Heart left ventricle (tissue), 13 donors: ENCODE measurements around the gene AKT2.

Source experiments
- POLR2A ChIP-seq, 2 donors: fragments of 450-650 bp; IDR thresholded peaks; one replicate each; pipeline ENCODE4 v1.6.1; 2017; ENCODE audit warnings: antibody characterized with exemption in 2 of 2, mild to moderate bottlenecking in 2 of 2, moderate library complexity in 2 of 2
- TF ChIP-seq, protein P1 (sequence below), 12 donors: fragments of 200-600 bp; sonication (generic) in 4 of 12; IDR thresholded peaks; one replicate each; pipeline versions ENCODE4 v1.5.0 to v1.8.0; 2018 to 2022; ENCODE audit warnings: antibody characterized with exemption in 12 of 12, mild to moderate bottlenecking in 5 of 12
- donor health status: ischemic (EF 13 %, LVEDD 7.1; RV severe dilation, severe dysfunction).
- donor health status: DM: no; HTN: yes; CAD: no.
- donor health status: DM: no; HTN: no; CAD: no.
- donor health status: ischemic (EF 25% LVEDD 6.9; RV normal size, moderate dysfunction).
- donor health status: ischemic (EF 25% LVEDD 5.7; RV mildly dilated, moderate dysfunction).
- donor health status: ischemic (EF 35%, LVEDD 5.7; RV mildly dilated, moderate dysfunction).
- donor health status: nonischemic (EF 11% LVEDD 7.7; RV severe dilation, severe dysfunction).
- donor health status: DM: yes; HTN: yes; CAD: no.
- donor health status: PGD.
- donor health status: ischemic (EF 29% LVEDD 5.4; RV normal size, mild dysfunction).
- donor health status: nonischemic (EF 23%, LVEDD 6.1; RV moderate dilation, normal function).

DNA sequence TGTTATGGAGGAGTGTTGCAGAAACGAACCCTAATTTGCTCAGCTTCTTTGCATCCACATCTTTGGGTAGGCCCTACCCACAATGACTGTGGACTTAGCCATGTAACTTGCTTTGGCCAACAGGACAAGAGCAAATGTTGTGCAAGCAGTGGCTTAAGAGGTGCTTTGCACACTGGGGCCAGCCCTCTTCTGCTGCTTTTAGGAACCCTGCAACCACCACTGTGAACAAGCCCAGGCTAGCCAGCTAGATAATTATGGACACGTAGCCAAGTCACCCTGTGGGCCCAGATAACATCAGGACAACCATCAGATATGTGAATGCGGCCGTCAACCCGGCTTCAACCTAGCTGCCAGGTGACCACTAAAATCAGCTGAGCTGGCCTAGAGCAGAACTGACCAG lies 45.9 kb upstream of the AKT2 start:
- TF ChIP-seq POLR2A (IDR thresholded peaks at IDR 0.05): no peak
- TF ChIP-seq, protein P1, sequence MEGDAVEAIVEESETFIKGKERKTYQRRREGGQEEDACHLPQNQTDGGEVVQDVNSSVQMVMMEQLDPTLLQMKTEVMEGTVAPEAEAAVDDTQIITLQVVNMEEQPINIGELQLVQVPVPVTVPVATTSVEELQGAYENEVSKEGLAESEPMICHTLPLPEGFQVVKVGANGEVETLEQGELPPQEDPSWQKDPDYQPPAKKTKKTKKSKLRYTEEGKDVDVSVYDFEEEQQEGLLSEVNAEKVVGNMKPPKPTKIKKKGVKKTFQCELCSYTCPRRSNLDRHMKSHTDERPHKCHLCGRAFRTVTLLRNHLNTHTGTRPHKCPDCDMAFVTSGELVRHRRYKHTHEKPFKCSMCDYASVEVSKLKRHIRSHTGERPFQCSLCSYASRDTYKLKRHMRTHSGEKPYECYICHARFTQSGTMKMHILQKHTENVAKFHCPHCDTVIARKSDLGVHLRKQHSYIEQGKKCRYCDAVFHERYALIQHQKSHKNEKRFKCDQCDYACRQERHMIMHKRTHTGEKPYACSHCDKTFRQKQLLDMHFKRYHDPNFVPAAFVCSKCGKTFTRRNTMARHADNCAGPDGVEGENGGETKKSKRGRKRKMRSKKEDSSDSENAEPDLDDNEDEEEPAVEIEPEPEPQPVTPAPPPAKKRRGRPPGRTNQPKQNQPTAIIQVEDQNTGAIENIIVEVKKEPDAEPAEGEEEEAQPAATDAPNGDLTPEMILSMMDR (IDR thresholded peaks at IDR 0.05): no peak
